NCI-H187 treated with DMSO at 0.1 percent for 48 hours (cell line): ENCODE measurements around the gene HAUS5.
"Not testable (repeated sequence)": the region's sequence is repeated elsewhere in the genome, so short reads cannot be mapped to it uniquely, and the experiment has no call there.

ENCODE experiments used
- DNase-seq: peaks from one replicate; lab custom pipeline; 2025; lab: John Stamatoyannopoulos, UW

Gene HAUS5

GRCh38 chr19:35643255-35644205 lies 31.0 kb downstream of the HAUS5 start:
- peak; percentile 17 for DNase-seq

GRCh38 chr19:35644206-35644986 lies 31.9 kb downstream of the HAUS5 start:
- DNase-seq, result peak; percentile 93

- peak; percentile 19 for DNase-seq
Measured at GRCh38 chr19:35644987-35645679, 32.6 kb downstream of the HAUS5 start.

- DNase-seq, result no peak
Measured at GRCh38 chr19:35645680-35646511, 33.4 kb downstream of the HAUS5 start.

- peak; percentile 97 for DNase-seq
Measured at GRCh38 chr19:35648017-35648961, 35.8 kb downstream of the HAUS5 start, which contains the start of gene COX6B1. TSS of gene COX6B1 (plus strand) at chr19:35648323. CDS start at chr19:35651244, 2,921 bp downstream.

- DNase-seq, result no peak
Measured at GRCh38 chr19:35650581-35650980, 38.0 kb downstream of the HAUS5 start.

GRCh38 chr19:35654828-35655227 lies 42.3 kb downstream of the HAUS5 start:
- DNase-seq, result not testable (repeated sequence)

GRCh38 chr19:35655600-35655999 lies 43.1 kb downstream of the HAUS5 start:
- DNase-seq, result no peak

- DNase-seq, result no peak
Measured at GRCh38 chr19:35656700-35657099, 44.2 kb downstream of the HAUS5 start.

GRCh38 chr19:35657904-35658700 lies 45.6 kb downstream of the HAUS5 start:
- DNase-seq, result no peak

- DNase-seq, result no peak
Measured at GRCh38 chr19:35661995-35662340, 49.4 kb downstream of the HAUS5 start.

- DNase-seq, result no peak
Measured at GRCh38 chr19:35663981-35664380, 51.4 kb downstream of the HAUS5 start.

GRCh38 chr19:35665157-35665556 lies 52.6 kb downstream of the HAUS5 start:
- no peak for DNase-seq

- DNase-seq, result no peak
Measured at GRCh38 chr19:35665604-35666003, 53.1 kb downstream of the HAUS5 start.

GRCh38 chr19:35666251-35666913 lies 53.8 kb downstream of the HAUS5 start, which contains the start of gene UPK1A:
TSS of gene UPK1A (plus strand) at chr19:35666517. CDS start at chr19:35666813, 296 bp downstream.
- DNase-seq, result no peak

GRCh38 chr19:35669566-35669965 lies 57.0 kb downstream of the HAUS5 start:
- DNase-seq, result no peak

GRCh38 chr19:35669974-35670373 lies 57.4 kb downstream of the HAUS5 start:
- no peak for DNase-seq

GRCh38 chr19:35670686-35671085 lies 58.2 kb downstream of the HAUS5 start:
- no peak for DNase-seq

- no peak for DNase-seq
Measured at GRCh38 chr19:35671818-35672217, 59.3 kb downstream of the HAUS5 start.
